ENCODE measurements around the gene TUBB2B.
"Not testable (repeated sequence)": the region's sequence is repeated elsewhere in the genome, so short reads cannot be mapped to it uniquely, and the experiment has no call there.

Gene TUBB2B

GRCh38 chr6:3209114-3210023 lies 18.1 kb downstream of the TUBB2B start:
- DNase-seq (ENCODE audit: low spot score), result peak; percentile 72

DNA sequence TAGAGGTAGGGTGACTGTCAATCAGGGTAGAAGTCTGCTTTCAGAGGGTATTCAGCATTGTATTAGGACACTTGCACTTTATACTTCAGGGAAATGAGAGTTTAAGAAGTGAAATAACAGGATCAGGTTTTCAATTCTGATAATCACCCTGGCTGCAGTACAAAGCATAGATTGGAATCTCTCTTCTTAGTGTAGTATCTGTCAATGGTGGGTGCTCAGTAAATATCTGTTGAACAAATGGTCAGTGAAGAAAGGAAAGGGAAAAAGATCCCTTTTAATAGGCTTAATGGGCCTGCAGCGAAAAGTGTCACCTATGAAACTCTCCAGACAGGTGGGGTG lies 18.7 kb downstream of the TUBB2B start:
- DNase-seq (ENCODE audit: low spot score), result no peak

GRCh38 chr6:3208098-3208774 lies 19.2 kb downstream of the TUBB2B start:
- no peak for DNase-seq (ENCODE audit: low spot score)

GRCh38 chr6:3206339-3207015 lies 21.0 kb downstream of the TUBB2B start:
- no peak for DNase-seq (ENCODE audit: low spot score)

GRCh38 chr6:3205913-3206312 lies 21.5 kb downstream of the TUBB2B start:
- DNase-seq (ENCODE audit: low spot score), result no peak

- DNase-seq (ENCODE audit: low spot score), result no peak
Observed at GRCh38 chr6:3204921-3205320, 22.5 kb downstream of the TUBB2B start.

DNA sequence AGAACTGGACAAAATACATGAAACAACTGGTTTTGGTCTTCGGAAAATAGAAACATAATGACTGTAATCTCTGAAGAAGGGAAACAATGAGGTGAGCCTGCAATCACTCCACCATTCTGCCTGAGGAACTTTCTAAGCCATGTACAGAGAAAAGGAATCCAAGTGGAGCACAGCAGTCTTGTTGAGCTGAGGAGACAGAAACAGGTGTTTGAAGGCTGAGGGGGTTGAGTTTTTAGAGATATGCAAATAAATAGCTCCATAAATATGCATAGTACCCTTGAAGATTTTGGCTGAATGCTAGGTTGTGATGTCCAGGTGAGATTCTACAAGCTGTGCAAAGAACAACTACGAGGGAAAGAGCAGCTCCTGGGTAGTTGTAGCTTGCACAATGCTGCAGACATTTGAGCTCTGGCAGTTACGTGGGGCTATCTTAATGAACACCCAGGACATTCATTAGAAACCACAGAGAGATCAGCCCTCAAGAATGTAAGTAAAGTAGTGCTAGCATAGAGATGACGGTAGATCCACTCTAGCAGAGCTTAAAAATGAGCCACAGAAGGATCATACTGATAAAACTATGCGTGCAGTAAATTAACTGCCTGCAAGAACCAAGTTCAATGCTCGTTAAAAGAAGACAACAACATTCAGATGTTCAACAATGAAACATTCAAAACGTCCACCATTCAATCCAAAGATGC lies 24.3 kb downstream of the TUBB2B start:
- no peak for DNase-seq (ENCODE audit: low spot score)

GRCh38 chr6:3201388-3201787 lies 26.1 kb downstream of the TUBB2B start:
- no peak for DNase-seq (ENCODE audit: low spot score)

- DNase-seq (ENCODE audit: low spot score), result no peak
Observed at GRCh38 chr6:3200682-3201081, 26.8 kb downstream of the TUBB2B start.

GRCh38 chr6:3199382-3199781 lies 28.1 kb downstream of the TUBB2B start:
- DNase-seq (ENCODE audit: low spot score), result no peak

GRCh38 chr6:3197734-3198133 lies 29.7 kb downstream of the TUBB2B start:
- not testable (repeated sequence) for DNase-seq (ENCODE audit: low spot score)

- no peak for DNase-seq (ENCODE audit: low spot score)
Observed at GRCh38 chr6:3196770-3197169, 30.7 kb downstream of the TUBB2B start.

DNA sequence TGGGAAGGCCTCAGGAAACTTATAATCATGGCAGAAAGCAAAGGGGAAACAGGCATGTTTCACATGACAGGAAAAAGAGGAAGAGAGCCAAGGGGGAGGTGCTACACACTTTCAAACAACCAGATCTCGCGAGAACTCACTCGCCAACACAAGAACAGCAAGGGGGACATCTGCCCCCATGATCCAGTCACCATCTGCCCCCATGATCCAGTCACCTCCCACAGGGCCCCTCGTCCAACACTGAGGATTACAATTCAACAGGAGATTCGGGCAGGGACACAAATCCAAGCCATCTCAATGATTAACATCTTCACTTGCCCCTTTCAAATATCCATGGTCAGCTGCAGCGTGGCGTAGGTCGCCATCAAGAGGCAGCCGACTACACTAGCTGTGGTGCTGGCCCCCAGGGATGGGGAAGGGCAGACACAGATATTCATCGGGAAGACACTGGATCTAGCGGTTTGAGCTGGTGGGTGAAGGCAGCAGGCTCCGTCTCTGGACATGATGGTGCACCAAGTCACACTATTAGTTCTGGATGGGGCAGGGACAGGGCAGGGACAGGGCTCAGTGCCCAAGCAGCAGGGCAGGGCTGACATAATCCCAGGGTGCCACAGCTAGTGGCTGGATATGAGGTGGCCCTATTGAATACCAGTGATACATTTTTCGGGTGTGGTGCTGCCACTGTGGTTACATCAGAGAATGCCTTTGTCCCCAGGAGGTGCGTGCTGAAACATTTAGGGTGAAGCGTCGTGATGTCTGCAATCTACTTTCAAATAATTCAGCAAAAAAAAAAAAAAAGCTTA lies 31.6 kb downstream of the TUBB2B start:
- no peak for DNase-seq (ENCODE audit: low spot score)

DNA sequence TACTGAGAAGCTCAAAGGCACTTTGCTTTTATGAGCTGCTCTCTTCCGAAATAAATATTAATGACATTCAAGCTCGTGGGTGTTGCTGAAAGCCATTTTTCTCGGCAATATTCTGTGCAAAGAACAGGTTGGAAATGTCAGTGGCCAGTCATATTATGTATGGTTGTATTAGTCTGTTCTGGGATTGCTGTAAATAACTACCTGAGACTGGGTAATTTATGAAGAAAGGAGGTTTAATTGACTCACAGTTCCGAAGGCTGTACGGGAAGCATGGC lies 32.1 kb downstream of the TUBB2B start:
- DNase-seq (ENCODE audit: low spot score), result no peak

DNA sequence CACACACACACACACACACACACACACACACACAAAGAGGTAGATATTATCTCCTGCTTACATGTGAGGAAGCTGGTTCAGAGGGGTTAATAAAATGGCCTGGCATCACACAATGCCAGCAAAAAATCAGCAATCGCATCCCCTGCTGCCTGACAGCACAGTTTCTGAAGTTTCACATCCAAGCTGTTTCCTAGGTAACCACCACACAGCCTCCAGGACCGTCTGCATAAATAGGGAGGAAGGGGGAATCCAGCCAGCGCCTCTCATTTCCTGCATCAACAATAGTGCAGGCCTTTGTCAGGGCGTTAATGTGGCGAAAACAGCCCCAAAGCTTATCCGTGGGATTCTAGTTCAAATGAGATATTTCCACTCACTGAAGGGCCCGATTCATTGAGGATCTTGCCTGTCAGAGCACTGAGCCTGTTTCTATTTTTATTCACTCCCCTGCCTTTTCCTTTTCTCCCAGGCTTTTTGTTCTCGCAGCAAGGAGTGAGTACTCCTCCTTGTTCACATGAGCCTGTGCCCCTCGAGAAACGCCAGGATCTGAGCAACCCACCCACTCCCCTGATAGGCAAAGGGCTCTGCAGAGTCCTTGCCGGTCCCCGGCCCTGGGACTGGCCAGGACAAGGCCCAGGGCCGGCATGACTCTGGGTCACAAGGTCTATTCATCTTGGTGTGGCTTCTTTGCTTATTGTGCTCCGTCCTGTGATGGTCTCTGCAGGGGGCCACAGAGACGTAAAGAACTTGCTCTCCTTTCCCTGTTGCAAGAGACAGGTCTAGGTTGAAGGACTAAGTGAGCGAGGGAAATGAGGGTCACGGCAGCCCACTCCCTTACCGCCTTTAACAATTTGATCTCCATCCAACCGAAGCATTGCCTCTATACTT lies 32.7 kb downstream of the TUBB2B start:
- no peak for DNase-seq (ENCODE audit: low spot score)

DNA sequence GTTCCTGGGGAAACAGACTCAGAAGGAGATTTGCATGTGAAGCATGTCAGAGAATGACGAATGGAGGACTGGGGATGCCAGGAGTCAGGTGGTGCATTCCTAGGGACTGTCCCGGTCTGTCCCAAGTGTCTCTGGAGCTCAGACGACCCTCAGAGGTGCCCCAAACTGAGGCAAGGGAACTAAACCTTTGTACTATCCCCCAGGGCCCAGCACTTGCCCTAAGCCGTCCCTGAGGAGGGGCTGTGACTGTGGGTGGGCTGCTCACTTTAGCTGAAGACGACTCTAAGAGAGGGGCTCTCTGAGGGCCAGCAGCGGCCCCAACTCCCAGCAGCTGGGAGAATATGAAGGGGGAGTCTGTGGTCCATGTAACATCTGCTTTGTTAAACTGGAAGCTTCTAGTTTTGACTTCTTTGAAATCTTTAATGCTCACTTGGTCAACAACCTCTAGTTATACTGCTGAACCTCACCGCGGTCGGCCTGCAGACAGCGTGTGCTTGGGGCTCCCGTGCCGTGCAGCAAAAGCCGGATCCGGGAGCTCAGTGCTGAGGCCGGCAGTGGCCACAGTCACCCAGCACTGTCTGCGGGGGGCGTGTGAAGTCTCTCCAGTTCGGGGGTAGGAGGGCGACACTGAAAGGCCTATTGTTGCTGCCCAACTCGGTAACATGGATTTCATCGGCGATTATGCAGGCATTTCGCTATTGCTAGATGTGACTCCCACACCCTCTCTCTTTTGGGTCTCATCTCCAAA lies 34.2 kb downstream of the TUBB2B start:
- DNase-seq (ENCODE audit: low spot score), result no peak

GRCh38 chr6:3190779-3191178 lies 36.7 kb downstream of the TUBB2B start:
- DNase-seq (ENCODE audit: low spot score), result no peak

GRCh38 chr6:3190056-3190455 lies 37.4 kb downstream of the TUBB2B start:
- DNase-seq (ENCODE audit: low spot score), result no peak

DNA sequence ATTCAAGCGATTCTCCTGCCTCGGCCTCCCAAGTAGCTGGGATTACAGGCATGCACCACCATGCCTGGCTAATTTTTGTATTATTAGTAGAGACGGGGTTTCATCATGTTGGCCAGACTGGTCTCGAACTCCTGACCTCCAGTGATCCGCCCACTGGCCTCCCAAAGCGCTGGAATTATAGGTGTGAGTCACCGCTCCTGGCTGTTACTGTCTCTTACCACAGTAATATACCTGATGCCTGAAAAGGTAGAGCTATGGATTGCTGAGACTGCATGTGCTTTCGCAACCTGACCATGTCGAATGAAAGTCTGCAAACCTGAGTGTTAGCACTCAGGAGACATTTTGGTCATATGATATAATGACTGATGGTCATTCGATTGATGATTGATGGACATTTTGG lies 38.3 kb downstream of the TUBB2B start:
- not testable (repeated sequence) for DNase-seq (ENCODE audit: low spot score)

GRCh38 chr6:3188262-3188661 lies 39.2 kb downstream of the TUBB2B start:
- no peak for DNase-seq (ENCODE audit: low spot score)

Measured in hematopoietic multipotent progenitor cell treated with erythropoietin and hydrocortisone succinate and interleukin-3 and kit ligand, for 17 days (in vitro differentiated cells).